HEK293 (cell line): Measurements from ENCODE around the gene HK2.
A peak's percentile ranks its signal among the peaks of the same experiment; 100 is the strongest.
"Not testable (repeated sequence)": the region's sequence is repeated elsewhere in the genome, so short reads cannot be mapped to it uniquely, and the experiment has no call there.

Experiments
- CTCF ChIA-PET: fragments of 350-600 bp; formaldehyde crosslinking; extraction: SDS; loops from one replicate; lab custom pipeline; 2021; ENCODE audit warnings: antibody characterized with exemption; lab: Yijun Ruan, JAX
- POLR2A ChIA-PET: fragments of 300-600 bp; formaldehyde crosslinking; extraction: SDS; loops from one replicate; lab custom pipeline; 2020; ENCODE audit warnings: antibody characterized with exemption, inconsistent platforms; lab: Yijun Ruan, JAX
- H3K27ac ChIP-seq: fragments of 200-500 bp; sonication (Bioruptor generic); 2 replicates; pipeline ENCODE4 v1.5.1; 2014; ENCODE audit warnings: low read depth, low read length, control low read depth, inconsistent platforms; ENCODE audit errors: extremely low read depth
- H3K36me3 ChIP-seq, 2 experiments: fragments of 200-500 bp in 1 of 2; sonication (Bioruptor generic) in 1 of 2; 1 replicate in 1 of 2; 2 replicates in 1 of 2; pipeline ENCODE4 v1.5.1; 2014 to 2017; ENCODE audit warnings: inconsistent platforms in 2 of 2, low read length in 2 of 2; ENCODE audit not compliant: control insufficient read depth in 2 of 2, insufficient read depth in 1 of 2
- H3K4me1 ChIP-seq: fragments of 200-500 bp; sonication (Bioruptor generic); 2 replicates; pipeline ENCODE4 v1.5.1; 2014; ENCODE audit warnings: mild to moderate bottlenecking, low read length, inconsistent platforms; ENCODE audit not compliant: control insufficient read depth, insufficient read depth
- H3K4me3 ChIP-seq: 2 replicates; pipeline ENCODE4 v1.5.1; 2011; ENCODE audit warnings: low read depth, mild to moderate bottlenecking, control low read depth, low read length, moderate library complexity
- H3K9me3 ChIP-seq: fragments of 200-500 bp; sonication (Bioruptor generic); 2 replicates; pipeline ENCODE4 v1.5.1; 2014; ENCODE audit warnings: low read depth, low read length, inconsistent platforms; ENCODE audit not compliant: control insufficient read depth, insufficient read depth
- ATF2 ChIP-seq: fragments of 450-650 bp; formaldehyde crosslinking; IDR thresholded peaks from 2 replicates; pipeline ENCODE4 v1.5.1; 2016; ENCODE audit warnings: missing biosample characterization, missing genetic modification characterization, low read depth
- EGR2 ChIP-seq: fragments of 450-650 bp; formaldehyde crosslinking; IDR thresholded peaks from 2 replicates; pipeline ENCODE4 v1.5.1; 2016; ENCODE audit warnings: low read depth, missing biosample characterization, missing genetic modification characterization
- FEZF1 ChIP-seq: fragments of 450-650 bp; formaldehyde crosslinking; IDR thresholded peaks from 2 replicates; pipeline ENCODE4 v1.5.1; 2016; ENCODE audit warnings: missing biosample characterization, missing genetic modification characterization
- KLF1 ChIP-seq: fragments of 450-650 bp; formaldehyde crosslinking; IDR thresholded peaks from 2 replicates; pipeline ENCODE4 v1.5.1; 2016; ENCODE audit warnings: missing biosample characterization, missing genetic modification characterization
- PBX3 ChIP-seq: sonication (generic); formaldehyde crosslinking; IDR thresholded peaks from 2 replicates; pipeline ENCODE4 v1.8.1; 2022; ENCODE audit warnings: mild to moderate bottlenecking, moderate library complexity, missing genetic modification reagents
- PRDM4 ChIP-seq: fragments of 450-650 bp; formaldehyde crosslinking; IDR thresholded peaks from 2 replicates; pipeline ENCODE4 v1.5.1; 2017; ENCODE audit warnings: missing biosample characterization, missing genetic modification characterization
- ZBTB17 ChIP-seq: fragments of 450-650 bp; formaldehyde crosslinking; IDR thresholded peaks from 2 replicates; pipeline ENCODE4 v1.5.1; 2016; ENCODE audit warnings: missing biosample characterization, missing genetic modification characterization
- ZEB2 ChIP-seq: fragments of 450-650 bp; formaldehyde crosslinking; IDR thresholded peaks from 2 replicates; pipeline ENCODE4 v1.5.1; 2016; ENCODE audit warnings: missing biosample characterization, missing genetic modification characterization
- ZFP3 ChIP-seq: fragments of 450-650 bp; formaldehyde crosslinking; IDR thresholded peaks from 2 replicates; pipeline ENCODE4 v1.5.1; 2016; ENCODE audit warnings: low read depth, missing biosample characterization, missing genetic modification characterization
- ZNF133 ChIP-seq: fragments of 450-650 bp; formaldehyde crosslinking; IDR thresholded peaks from 2 replicates; pipeline ENCODE4 v1.5.1; 2016; ENCODE audit warnings: missing biosample characterization, missing genetic modification characterization
- ZNF146 ChIP-seq: fragments of 450-650 bp; formaldehyde crosslinking; IDR thresholded peaks from 2 replicates; pipeline ENCODE4 v1.5.1; 2016; ENCODE audit warnings: missing biosample characterization, missing genetic modification characterization
- ZNF248 ChIP-seq: fragments of 450-650 bp; formaldehyde crosslinking; IDR thresholded peaks from 2 replicates; pipeline ENCODE4 v1.5.1; 2017; ENCODE audit warnings: missing biosample characterization, missing genetic modification characterization
- ZNF341 ChIP-seq: fragments of 450-650 bp; formaldehyde crosslinking; IDR thresholded peaks from 2 replicates; pipeline ENCODE4; 2016; ENCODE audit warnings: low read depth, missing biosample characterization, missing genetic modification characterization
- ZNF362 ChIP-seq: fragments of 450-650 bp; formaldehyde crosslinking; IDR thresholded peaks from 2 replicates; pipeline ENCODE4 v1.5.1; 2016; ENCODE audit warnings: missing biosample characterization, missing genetic modification characterization
- ZNF514 ChIP-seq: fragments of 450-650 bp; formaldehyde crosslinking; IDR thresholded peaks from 2 replicates; pipeline ENCODE4 v1.5.1; 2016; ENCODE audit warnings: missing biosample characterization, missing genetic modification characterization
- ZNF529 ChIP-seq: fragments of 450-650 bp; formaldehyde crosslinking; IDR thresholded peaks from 2 replicates; pipeline ENCODE4 v1.5.1; 2017; ENCODE audit warnings: missing genetic modification characterization, missing biosample characterization; ENCODE audit not compliant: insufficient replicate concordance
- ZNF585B ChIP-seq: fragments of 450-650 bp; formaldehyde crosslinking; IDR thresholded peaks from 2 replicates; pipeline ENCODE4 v1.5.1; 2016; ENCODE audit warnings: missing biosample characterization, missing genetic modification characterization
- ZNF747 ChIP-seq: fragments of 450-650 bp; formaldehyde crosslinking; IDR thresholded peaks from 2 replicates; pipeline ENCODE4 v1.5.1; 2016; ENCODE audit warnings: missing biosample characterization, missing genetic modification characterization
- ZNF776 ChIP-seq: fragments of 450-650 bp; formaldehyde crosslinking; IDR thresholded peaks from 2 replicates; pipeline ENCODE4 v1.5.0; 2017; ENCODE audit warnings: missing biosample characterization, missing genetic modification characterization, borderline replicate concordance
- ZNF837 ChIP-seq: fragments of 450-650 bp; formaldehyde crosslinking; IDR thresholded peaks from 2 replicates; pipeline ENCODE4 v1.5.1; 2016; ENCODE audit warnings: missing biosample characterization, missing genetic modification characterization

Gene HK2

GRCh38 chr2:74902281-74902860, 68.4 kb downstream of the HK2 start (continued):
- TF ChIP-seq ZNF146 (no peak), ZNF248 (tag by site-specific recombination) (no peak), ZBTB17 (tag by site-specific recombination) (no peak), EGR2 (no peak), ZNF776 (tag by site-specific recombination) (no peak)

- no peak overlapping the region for H3K4me3 ChIP-seq
- ChIA-PET POLR2A (no interaction called here), CTCF (interaction anchor here (2.7 kb wide), 1 partner anchor 13 kb away, joined by 8 read pairs; no protein-coding TSS in a partner anchor)
- H3K27ac ChIP-seq = no peak overlapping the region
- no peaks in the 10 kb centered on the region for H3K4me1 ChIP-seq
- no peak for TF ChIP-seq ZFP3 (tag by site-specific recombination)
- no peak for TF ChIP-seq ZNF837
- no peak for TF ChIP-seq ZNF362 (tag by site-specific recombination)
- TF ChIP-seq KLF1 (tag by site-specific recombination) = no peak
- no peak for TF ChIP-seq ZNF529 (tag by site-specific recombination)
- peak; percentile 61 for TF ChIP-seq ZNF585B (tag by site-specific recombination)
- H3K9me3 ChIP-seq = no peaks in the 10 kb centered on the region
- H3K36me3 ChIP-seq = no peaks in the 10 kb centered on the region
Observed at GRCh38 chr2:74906395-74906794, 72.5 kb downstream of the HK2 start.

GRCh38 chr2:74907560-74907959, 73.6 kb downstream of the HK2 start:
- CTCF ChIA-PET = interaction anchor here (0.9 kb wide), 1 partner anchor 115 kb away, joined by 3 read pairs; no protein-coding TSS in a partner anchor

GRCh38 chr2:74908748-74909444, 75.0 kb downstream of the HK2 start:
- Histone ChIP-seq H3K4me3 (no peak overlapping the region), H3K36me3 (no peaks in the 10 kb centered on the region), H3K4me1 (no peaks in the 10 kb centered on the region), H3K9me3 (no peaks in the 10 kb centered on the region), H3K27ac (no peak overlapping the region)
- POLR2A ChIA-PET = no interaction called here
- TF ChIP-seq PBX3 (CRISPR knock-in tag) = no peak
- no peak for TF ChIP-seq ZNF747 (tag by site-specific recombination)
- TF ChIP-seq ZNF514 (tag by site-specific recombination) = no peak
- TF ChIP-seq ZNF133 (tag by site-specific recombination) = no peak
- TF ChIP-seq ZNF341 (tag by site-specific recombination) = no peak
- no peak for TF ChIP-seq PRDM4 (tag by site-specific recombination)
- TF ChIP-seq ZEB2 = no peak
- TF ChIP-seq ATF2 = no peak
- TF ChIP-seq FEZF1 = no peak
- CTCF ChIA-PET = interaction anchor here (1.0 kb wide), 1 partner anchor 10 kb away, joined by 3 read pairs; no protein-coding TSS in a partner anchor

More at GRCh38 chr2:74907560-74907959, 73.6 kb downstream of the HK2 start:
- H3K9me3 ChIP-seq, H3K36me3 ChIP-seq, POLR2A ChIA-PET, H3K4me3 ChIP-seq, H3K4me1 ChIP-seq, H3K27ac ChIP-seq: not testable (repeated sequence)
